SW480 (cell line): ENCODE results near the gene UNKL.

Experiments used
- DNase-seq: peaks from one replicate; pipeline ENCODE4 v3.0.0-alpha.2; 2016; ENCODE audit warnings: low spot score

The UNKL gene

GRCh38 chr16:1323296-1324239 lies 90.9 kb downstream of the UNKL start:
- DNase-seq: no peak

- DNase-seq: no peak
Observed at GRCh38 chr16:1322407-1322806, 92.1 kb downstream of the UNKL start.

GRCh38 chr16:1320658-1321240 lies 93.8 kb downstream of the UNKL start:
- no peak for DNase-seq

- DNase-seq: no peak
Observed at GRCh38 chr16:1320097-1320496, 94.4 kb downstream of the UNKL start.

- no peak for DNase-seq
Observed at GRCh38 chr16:1319041-1319440, 95.5 kb downstream of the UNKL start.

GRCh38 chr16:1318268-1318545 lies 96.3 kb downstream of the UNKL start:
- no peak for DNase-seq

- DNase-seq: no peak
Observed at GRCh38 chr16:1317479-1318267, 96.8 kb downstream of the UNKL start.

GRCh38 chr16:1316033-1316405 lies 98.5 kb downstream of the UNKL start:
- no peak for DNase-seq

- DNase-seq: no peak
Observed at GRCh38 chr16:1315081-1316032, 99.1 kb downstream of the UNKL start.

- DNase-seq: no peak
Observed at GRCh38 chr16:1314399-1315068, 100.0 kb downstream of the UNKL start.

GRCh38 chr16:1313721-1314369 lies 100.7 kb downstream of the UNKL start:
- no peak for DNase-seq
